Muscle of back (tissue), 11 donors: ENCODE data around the gene NXN. TPM values are rescaled to one million over a fixed set of nuclear protein-coding genes. Genes with fewer than 3 reads are reported as not detected.
"Not testable (repeated sequence)": the region's sequence is repeated elsewhere in the genome, so short reads cannot be mapped to it uniquely, and the experiment has no call there.

Source experiments
- DNase-seq, 3 donors: peaks; one replicate each; pipeline versions ENCODE4 v3.0.0 to v3.0.0-alpha.2; 2013
- polyA plus RNA-seq, 10 donors: library from polyadenylated mRNA; unstranded; fragments of 120-200 nt; gene quantifications; one replicate each; pipeline ENCODE4 v1.2.1, GENCODE V29; 2013; ENCODE audit not compliant: insufficient read length in 10 of 10

NXN gene
- polyA plus RNA-seq, 10 donors: 43.5 to 70.1 (median 53.4) TPM

- DNase-seq: not testable (repeated sequence)
Observed at GRCh38 chr17:924306-924705, 55.3 kb downstream of the NXN start.

DNA sequence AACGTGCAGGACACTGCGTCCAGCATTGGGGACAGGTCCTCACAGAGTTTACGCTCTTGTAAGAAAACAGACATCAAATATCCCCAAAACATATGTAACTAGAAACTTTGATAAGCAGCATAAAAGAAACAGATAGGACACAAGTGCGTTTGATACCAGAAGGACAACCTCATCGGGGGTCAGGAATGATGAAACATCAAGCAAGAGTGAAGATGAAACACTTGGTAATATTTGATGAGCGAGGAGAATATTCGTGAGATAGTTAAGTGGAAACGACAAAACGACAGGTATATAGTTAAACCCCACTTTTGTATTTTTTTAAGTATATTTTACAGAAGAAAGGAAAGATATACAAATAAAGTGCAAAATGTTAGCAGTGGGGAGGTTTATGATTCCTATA, 55.9 kb downstream of the NXN start:
- DNase-seq: no peak

DNA sequence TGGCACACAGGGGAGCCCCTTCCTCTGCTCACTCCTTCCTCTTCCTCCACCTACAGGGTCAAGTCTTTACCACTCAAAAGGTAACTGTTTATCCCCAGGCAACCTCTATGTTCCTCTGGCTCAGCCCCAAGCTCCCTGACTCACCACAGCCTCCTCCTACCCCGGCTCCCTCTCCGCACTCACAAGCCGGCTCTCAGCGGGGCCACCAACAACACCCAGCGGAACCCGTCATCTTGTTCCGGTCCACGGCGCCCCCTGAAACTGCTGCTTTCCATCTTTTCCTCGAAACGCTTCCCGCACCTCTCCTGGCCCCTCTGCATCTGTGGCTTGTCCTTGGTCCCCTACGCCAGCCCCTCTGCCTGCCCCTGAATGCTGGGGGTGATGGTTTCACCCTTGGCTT, 58.4 kb downstream of the NXN start:
- DNase-seq: no peak

- DNase-seq: no peak
Observed at GRCh38 chr17:920190-920589, 59.4 kb downstream of the NXN start.

DNA sequence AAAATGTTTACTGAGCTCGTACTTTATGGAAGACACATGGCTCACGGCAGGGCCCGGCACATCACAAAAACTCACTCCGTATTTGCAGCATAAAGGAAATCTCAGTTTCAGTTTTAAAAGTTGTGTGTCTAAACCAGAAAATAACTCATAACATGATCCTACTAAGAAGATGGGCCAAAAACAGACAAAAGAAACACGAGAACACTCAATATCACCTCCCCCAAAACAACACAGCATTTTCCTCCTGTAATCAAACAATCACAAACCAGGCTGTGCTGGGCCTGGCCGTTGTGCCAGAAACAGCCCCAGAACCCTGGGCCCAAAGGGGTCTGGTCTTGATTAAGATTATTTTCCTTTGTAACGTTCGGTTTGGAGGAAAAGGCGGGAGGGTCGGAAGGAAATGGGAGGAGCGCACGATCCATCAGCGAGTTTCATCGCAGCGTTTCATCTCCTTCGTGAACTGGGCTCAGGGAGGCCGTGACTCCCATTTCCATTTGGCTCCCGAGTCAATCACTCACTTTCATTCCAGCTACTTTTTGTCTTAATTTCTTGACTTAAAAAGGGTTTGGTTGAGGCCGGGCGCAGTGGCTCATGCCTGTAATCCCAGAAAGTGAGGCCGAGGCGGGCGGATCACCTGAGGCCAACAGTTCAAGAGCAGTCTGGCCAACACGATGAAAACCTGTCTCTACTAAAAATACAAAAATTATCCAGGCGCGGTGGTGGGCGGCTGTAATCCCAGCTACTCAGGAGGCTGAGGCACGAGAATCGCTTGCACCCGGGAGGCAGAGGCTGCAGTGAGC, 61.4 kb downstream of the NXN start:
- DNase-seq: peak in 1 of 3 donors; percentile 77

- no peak for DNase-seq
Observed at GRCh38 chr17:917391-917811, 62.2 kb downstream of the NXN start.

DNA sequence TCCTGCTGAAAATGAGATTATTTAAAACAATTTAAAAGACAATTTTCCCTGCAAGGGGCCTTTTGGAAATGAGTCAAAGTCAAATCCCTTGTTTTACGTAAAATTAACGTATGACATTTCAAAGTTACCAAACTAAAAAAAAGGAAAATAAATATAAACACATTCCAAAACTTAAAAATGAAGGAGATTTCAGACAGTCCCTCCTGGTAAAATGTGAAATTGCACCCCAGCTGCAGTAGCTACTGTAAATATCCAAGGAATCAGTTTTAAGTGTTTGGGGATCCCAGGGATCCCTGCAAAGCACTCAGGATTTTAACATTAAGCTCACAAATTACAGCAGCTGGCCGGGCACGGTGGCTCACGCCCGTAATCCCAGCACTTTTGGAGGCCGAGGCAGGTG, 63.3 kb downstream of the NXN start:
- no peak for DNase-seq

DNA sequence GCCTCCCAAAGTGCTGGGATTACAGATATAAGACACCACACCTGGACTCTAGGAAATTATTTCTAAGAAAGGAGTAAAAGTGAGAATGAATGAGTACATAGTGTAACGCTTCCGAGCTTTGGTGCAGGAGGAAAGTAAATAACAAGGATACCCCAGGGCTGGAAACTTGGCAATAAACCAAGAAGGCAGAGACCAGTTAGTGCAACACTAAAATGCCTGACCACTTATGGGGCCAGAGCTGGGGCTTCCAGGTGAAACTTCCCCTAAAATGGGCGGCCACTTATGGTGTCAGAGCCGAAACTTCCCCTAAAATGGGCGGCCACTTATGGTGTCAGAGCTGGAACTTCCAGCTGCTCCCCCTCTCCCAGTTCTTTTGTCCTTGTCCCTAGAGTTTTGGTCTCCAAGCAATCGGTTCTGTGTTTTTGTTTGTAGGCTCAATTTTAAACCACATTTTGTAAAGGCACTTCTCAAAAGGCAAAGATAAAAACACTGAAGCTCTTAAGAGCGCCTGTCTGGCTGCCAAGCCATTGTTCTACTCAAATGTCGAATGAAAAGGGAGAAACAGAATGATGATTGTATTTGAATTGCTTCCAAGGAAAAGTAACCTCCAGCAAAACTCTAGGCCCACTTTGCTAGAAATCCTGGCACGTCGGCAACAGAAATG, 63.9 kb downstream of the NXN start:
- peak in 2 of 3 donors; percentile 84 to 94 for DNase-seq

DNA sequence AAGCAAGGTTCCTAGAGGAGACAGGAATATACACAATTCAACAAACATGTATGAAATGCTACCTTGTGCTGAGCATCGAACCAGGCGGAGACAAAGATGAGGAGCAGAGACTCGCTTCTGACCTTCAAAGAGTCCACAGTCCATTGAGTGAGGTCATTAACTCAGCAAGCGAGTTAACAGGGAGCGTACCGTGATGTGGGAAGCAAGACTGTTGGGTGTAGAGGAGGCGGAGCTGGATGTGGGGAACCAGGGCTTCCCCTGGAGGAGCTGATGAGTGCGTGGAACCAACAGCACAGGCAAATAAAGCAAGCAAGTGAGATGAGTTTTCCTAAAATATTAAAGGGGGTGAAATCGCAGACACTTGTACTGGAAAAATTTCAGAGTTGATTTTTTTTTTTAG, 65.0 kb downstream of the NXN start:
- DNase-seq: no peak

DNA sequence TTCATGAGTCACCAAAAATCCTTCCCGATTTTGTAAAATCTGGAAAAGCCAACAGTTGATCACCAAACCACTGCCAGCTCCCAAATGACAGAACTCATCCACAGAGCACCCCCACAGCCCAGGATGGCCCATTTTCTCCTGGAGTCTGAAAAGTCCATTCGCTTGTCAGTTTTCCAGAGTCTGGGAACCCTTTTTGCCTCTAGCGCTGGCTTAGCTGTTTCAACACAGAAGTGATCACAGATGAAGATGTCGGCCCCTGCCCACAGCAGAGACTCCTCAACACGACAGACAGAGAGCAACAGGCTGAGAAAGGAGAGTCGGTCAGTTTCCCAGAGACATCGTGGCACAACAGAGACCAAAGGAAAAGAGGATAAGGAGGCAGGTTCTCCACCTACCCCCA, 66.4 kb downstream of the NXN start:
- no peak for DNase-seq

DNA sequence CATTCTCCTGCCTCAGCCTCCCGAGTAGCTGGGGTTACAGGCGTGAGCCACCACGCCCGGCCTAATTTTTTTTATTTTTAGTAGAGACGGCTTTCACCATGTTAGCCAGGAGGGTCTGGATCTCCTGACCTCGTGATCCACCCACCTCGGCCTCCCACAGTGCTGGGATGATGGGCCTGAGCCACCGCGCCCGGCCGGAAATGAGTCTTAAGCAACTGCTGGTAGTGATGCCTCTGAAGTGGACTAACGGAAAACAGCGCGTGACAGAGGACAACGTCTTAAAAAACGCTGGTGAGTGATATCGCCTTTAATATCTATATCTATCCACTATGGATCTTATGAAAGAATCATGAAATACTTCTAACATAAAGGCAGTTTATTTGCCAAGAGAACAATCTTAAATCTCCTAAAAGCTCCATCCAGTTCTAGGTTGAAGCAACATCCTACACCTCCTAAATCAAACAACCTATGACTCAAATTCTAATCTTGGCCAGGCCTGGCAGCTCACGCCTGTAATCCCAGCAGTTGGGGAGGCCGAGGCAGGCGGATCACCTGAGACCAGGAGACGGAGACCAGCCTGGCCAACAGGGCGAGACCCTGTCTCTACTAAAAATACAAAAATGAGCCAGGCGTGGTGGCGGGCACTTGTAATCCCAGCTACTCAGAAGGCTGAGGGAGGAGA, 69.8 kb downstream of the NXN start:
- peak in 1 of 3 donors; percentile 68 for DNase-seq

DNA sequence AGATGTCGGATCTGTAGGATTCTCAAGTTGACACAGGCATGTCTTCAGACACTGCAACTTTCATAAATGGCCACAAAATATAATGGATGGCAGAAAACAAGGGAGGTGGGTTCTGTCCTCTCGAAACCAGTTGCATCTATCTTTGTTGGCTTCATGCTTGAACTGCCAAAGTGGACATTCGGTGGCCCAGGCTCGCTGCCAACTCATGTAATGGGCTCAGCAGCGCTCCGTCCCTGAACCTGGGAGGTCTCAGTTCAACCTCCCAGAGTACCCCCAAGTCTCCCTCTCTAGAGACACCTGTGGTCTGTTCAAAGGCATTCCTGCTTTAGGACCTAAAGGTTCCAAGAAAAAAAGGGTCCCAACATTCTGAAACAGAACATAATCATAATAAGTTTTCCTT, 71.9 kb downstream of the NXN start:
- no peak for DNase-seq

DNA sequence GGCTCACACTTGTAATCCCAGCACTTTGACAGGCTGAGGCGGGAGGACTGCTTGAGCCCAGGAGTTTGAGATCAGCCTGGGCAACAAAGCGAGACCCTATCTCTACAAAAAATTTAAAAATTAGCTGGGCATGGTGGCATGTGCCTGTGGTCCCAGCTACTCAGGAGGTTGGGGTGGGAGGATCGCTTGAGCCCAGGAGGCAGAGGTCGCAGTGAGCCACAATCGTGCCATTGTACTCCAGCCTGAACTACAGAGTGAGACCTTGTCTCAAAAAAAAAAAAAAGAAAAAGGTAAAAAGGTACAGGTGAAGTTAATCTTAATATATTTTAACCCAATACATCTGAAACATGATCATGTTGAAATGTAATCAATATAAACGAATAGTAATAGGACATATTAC, 73.9 kb downstream of the NXN start:
- DNase-seq: not testable (repeated sequence)

GRCh38 chr17:903691-904481, 75.7 kb downstream of the NXN start:
- DNase-seq: peak; percentile 80 to 92 (median 86)

DNA sequence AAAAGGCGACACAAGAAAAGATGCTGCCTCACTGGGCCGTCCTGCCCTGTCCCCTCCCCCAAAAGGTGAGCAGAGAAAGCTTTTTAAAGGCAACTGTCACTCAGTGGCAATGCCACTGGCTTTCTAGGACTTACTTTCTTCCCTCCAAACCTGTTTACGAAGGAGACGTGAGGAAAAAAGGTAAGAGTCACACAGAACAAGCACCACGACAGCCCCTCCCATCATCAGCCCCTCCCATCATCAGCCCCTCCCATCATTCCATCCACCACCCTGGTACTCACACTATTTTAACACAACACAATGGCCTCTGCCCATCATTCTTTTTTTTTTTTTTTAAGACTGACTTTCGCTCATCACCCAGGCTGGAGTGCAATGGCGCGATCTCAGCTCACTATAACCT, 77.1 kb downstream of the NXN start:
- no peak for DNase-seq

DNA sequence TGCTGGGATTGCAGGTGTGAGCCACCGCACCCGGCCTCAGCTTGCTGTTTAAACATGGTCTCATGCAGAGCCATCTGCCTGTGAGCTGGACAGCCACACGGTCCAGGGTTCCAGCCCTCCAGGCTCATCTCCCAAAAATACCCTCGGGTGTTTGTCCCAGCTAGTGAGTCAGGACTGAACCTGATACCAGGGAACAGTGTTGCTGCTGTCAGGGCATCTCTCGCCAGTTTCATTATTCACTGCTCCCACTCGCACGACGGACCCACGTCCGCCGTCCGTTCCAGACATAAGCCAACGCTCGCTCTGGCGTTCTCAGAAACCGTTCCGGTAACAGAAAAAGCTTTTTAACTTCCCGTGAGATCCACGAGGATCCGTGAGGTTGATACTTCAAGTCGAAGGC, 77.6 kb downstream of the NXN start:
- no peak for DNase-seq

DNA sequence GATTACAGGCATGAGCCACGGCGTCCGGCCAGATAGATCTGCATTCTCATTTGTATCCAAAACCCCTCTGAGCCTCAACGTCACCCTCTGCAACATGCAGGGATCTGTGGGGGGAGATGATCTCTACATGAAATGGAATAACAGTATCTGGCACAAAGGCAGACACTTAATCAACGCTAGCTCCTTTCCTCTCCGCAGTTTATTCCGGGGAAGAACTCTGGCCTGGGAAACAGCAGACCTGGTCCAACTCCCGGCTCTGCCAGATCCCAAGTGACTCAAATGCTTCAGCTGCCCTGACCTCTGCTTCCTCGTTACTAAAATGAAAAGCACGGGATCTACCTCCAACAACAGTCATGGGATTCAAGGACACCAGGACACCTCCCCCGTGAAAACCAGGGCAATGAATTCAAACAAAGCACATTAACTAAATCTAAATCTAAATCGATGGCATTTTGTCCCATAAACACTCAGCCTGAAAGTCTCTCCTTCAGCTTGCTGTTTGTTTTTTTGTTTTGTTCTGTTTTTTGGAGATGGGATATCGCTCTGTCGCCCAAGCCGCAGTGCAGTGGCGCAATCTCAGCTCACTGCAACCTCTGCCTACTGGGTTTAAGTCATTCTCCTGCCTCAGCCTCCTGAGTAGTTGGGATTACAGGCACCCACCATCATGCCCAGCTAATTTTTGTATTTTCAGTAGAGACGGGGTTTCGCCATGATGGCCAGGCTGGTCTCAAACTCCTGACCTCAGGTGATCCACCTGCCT, 78.2 kb downstream of the NXN start:
- peak in 2 of 3 donors; percentile 80 to 91 for DNase-seq

- DNase-seq: peak in 2 of 3 donors; percentile 59 to 72
Observed at GRCh38 chr17:900336-900934, 79.1 kb downstream of the NXN start.

GRCh38 chr17:897970-898619, 81.5 kb downstream of the NXN start:
- DNase-seq: no peak
